GM19467 (cell line): ENCODE results near the gene KIRREL3.

Source experiments
- ATAC-seq: cut with Tn5 transposase; IDR thresholded peaks from one replicate; pipeline ENCODE4 v1.9.1; 2021; ENCODE audit warnings: mild to moderate bottlenecking, moderate library complexity; ENCODE audit not compliant: unreplicated experiment

Gene KIRREL3

GRCh38 chr11:126722006-126722736, 278.4 kb downstream of the KIRREL3 start:
- ATAC-seq: no peak

- ATAC-seq: no peak
Measured at GRCh38 chr11:126720539-126721235, 279.9 kb downstream of the KIRREL3 start.

GRCh38 chr11:126719740-126720139, 280.8 kb downstream of the KIRREL3 start:
- no peak for ATAC-seq

- ATAC-seq: no peak
Measured at GRCh38 chr11:126718276-126718675, 282.3 kb downstream of the KIRREL3 start.

- ATAC-seq: no peak
Measured at GRCh38 chr11:126716456-126717083, 284.0 kb downstream of the KIRREL3 start.

GRCh38 chr11:126713806-126714205, 286.8 kb downstream of the KIRREL3 start:
- no peak for ATAC-seq

GRCh38 chr11:126711977-126712625, 288.5 kb downstream of the KIRREL3 start:
- no peak for ATAC-seq

- ATAC-seq: no peak
Measured at GRCh38 chr11:126710804-126711399, 289.7 kb downstream of the KIRREL3 start.

- no peak for ATAC-seq
Measured at GRCh38 chr11:126707498-126707897, 293.1 kb downstream of the KIRREL3 start.

- no peak for ATAC-seq
Measured at GRCh38 chr11:126704096-126704495, 296.5 kb downstream of the KIRREL3 start.

GRCh38 chr11:126703662-126704061, 296.9 kb downstream of the KIRREL3 start:
- no peak for ATAC-seq

- ATAC-seq: no peak
Measured at GRCh38 chr11:126702987-126703386, 297.6 kb downstream of the KIRREL3 start.

GRCh38 chr11:126702165-126702720, 298.3 kb downstream of the KIRREL3 start:
- ATAC-seq: no peak

- ATAC-seq: no peak
Measured at GRCh38 chr11:126701520-126701897, 299.1 kb downstream of the KIRREL3 start.

- ATAC-seq: no peak
Measured at GRCh38 chr11:126700768-126701519, 299.6 kb downstream of the KIRREL3 start.

- ATAC-seq: no peak
Measured at GRCh38 chr11:126698576-126698975, 302.0 kb downstream of the KIRREL3 start.

GRCh38 chr11:126697936-126698335, 302.6 kb downstream of the KIRREL3 start:
- no peak for ATAC-seq

GRCh38 chr11:126696982-126697381, 303.6 kb downstream of the KIRREL3 start:
- ATAC-seq: no peak

GRCh38 chr11:126695293-126695692, 305.3 kb downstream of the KIRREL3 start:
- no peak for ATAC-seq

GRCh38 chr11:126694065-126694625, 306.4 kb downstream of the KIRREL3 start:
- no peak for ATAC-seq
